Measurements from ENCODE around the gene RPL22.

RPL22 gene

GRCh38 chr1:6168947-6169586 lies 30.3 kb downstream of the RPL22 start:
- TF ChIP-seq, protein P1, sequence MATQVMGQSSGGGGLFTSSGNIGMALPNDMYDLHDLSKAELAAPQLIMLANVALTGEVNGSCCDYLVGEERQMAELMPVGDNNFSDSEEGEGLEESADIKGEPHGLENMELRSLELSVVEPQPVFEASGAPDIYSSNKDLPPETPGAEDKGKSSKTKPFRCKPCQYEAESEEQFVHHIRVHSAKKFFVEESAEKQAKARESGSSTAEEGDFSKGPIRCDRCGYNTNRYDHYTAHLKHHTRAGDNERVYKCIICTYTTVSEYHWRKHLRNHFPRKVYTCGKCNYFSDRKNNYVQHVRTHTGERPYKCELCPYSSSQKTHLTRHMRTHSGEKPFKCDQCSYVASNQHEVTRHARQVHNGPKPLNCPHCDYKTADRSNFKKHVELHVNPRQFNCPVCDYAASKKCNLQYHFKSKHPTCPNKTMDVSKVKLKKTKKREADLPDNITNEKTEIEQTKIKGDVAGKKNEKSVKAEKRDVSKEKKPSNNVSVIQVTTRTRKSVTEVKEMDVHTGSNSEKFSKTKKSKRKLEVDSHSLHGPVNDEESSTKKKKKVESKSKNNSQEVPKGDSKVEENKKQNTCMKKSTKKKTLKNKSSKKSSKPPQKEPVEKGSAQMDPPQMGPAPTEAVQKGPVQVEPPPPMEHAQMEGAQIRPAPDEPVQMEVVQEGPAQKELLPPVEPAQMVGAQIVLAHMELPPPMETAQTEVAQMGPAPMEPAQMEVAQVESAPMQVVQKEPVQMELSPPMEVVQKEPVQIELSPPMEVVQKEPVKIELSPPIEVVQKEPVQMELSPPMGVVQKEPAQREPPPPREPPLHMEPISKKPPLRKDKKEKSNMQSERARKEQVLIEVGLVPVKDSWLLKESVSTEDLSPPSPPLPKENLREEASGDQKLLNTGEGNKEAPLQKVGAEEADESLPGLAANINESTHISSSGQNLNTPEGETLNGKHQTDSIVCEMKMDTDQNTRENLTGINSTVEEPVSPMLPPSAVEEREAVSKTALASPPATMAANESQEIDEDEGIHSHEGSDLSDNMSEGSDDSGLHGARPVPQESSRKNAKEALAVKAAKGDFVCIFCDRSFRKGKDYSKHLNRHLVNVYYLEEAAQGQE (IDR thresholded peaks at IDR 0.05; ENCODE audit: insufficient read depth in 1 of 2, low read depth in 2 of 2, low read length in 2 of 2), result no peak
- TF ChIP-seq POLR2AphosphoS5 (IDR thresholded peaks at IDR 0.05; ENCODE audit: low read depth, low read length) (no peak), FOXP2 (optimal IDR thresholded peaks at IDR 0.05; ENCODE audit: borderline replicate concordance, extremely low read depth, extremely low read length, insufficient read depth) (no peak), SIN3A (IDR thresholded peaks at IDR 0.05; ENCODE audit: borderline replicate concordance, insufficient read depth, low read length) (no peak), TAF1 (IDR thresholded peaks at IDR 0.05; ENCODE audit: borderline replicate concordance, insufficient read depth, low read length) (no peak)

GRCh38 chr1:6167391-6168303 lies 31.7 kb downstream of the RPL22 start:
- TF ChIP-seq FOXP2 (optimal IDR thresholded peaks at IDR 0.05; ENCODE audit: borderline replicate concordance, extremely low read depth, extremely low read length, insufficient read depth), result no peak
- TF ChIP-seq TAF1 (IDR thresholded peaks at IDR 0.05; ENCODE audit: borderline replicate concordance, insufficient read depth, low read length), result no peak
- TF ChIP-seq SIN3A (IDR thresholded peaks at IDR 0.05; ENCODE audit: borderline replicate concordance, insufficient read depth, low read length), result no peak
- TF ChIP-seq POLR2AphosphoS5 (IDR thresholded peaks at IDR 0.05; ENCODE audit: low read depth, low read length), result no peak

GRCh38 chr1:6166655-6167390 lies 32.6 kb downstream of the RPL22 start:
- no peak for TF ChIP-seq TAF1 (IDR thresholded peaks at IDR 0.05; ENCODE audit: borderline replicate concordance, insufficient read depth, low read length)
- no peak for TF ChIP-seq POLR2AphosphoS5 (IDR thresholded peaks at IDR 0.05; ENCODE audit: low read depth, low read length)
- no peak for TF ChIP-seq FOXP2 (optimal IDR thresholded peaks at IDR 0.05; ENCODE audit: borderline replicate concordance, extremely low read depth, extremely low read length, insufficient read depth)
- TF ChIP-seq, protein P1 (IDR thresholded peaks at IDR 0.05; ENCODE audit: insufficient read depth in 1 of 2, low read depth in 2 of 2, low read length in 2 of 2), result no peak
- TF ChIP-seq SIN3A (IDR thresholded peaks at IDR 0.05; ENCODE audit: borderline replicate concordance, insufficient read depth, low read length), result no peak

DNA sequence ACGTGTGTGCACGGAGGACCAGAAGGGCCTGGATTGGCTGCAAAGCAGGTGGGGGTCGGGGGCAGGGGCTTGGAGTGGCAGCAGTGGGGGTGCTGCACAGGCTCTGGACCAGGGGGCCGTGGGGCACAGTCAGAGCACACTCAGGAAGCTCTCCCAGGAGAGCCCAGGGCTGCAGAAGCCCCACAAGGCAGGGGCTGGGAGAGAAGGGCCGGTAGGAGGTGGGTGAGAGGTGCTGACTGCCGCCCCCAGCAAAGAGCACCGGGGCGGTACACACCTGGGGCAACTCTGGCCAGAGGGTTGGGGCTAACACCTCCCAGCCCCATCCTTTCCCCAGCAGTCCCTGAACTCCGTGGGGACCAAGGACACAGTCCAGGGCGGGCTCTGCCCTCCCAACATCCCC lies 33.2 kb downstream of the RPL22 start:
- TF ChIP-seq, protein P1 (IDR thresholded peaks at IDR 0.05; ENCODE audit: insufficient read depth in 1 of 2, low read depth in 2 of 2, low read length in 2 of 2), result no peak
- TF ChIP-seq SIN3A (IDR thresholded peaks at IDR 0.05; ENCODE audit: borderline replicate concordance, insufficient read depth, low read length) (no peak), POLR2AphosphoS5 (IDR thresholded peaks at IDR 0.05; ENCODE audit: low read depth, low read length) (no peak), TAF1 (IDR thresholded peaks at IDR 0.05; ENCODE audit: borderline replicate concordance, insufficient read depth, low read length) (no peak), FOXP2 (optimal IDR thresholded peaks at IDR 0.05; ENCODE audit: borderline replicate concordance, extremely low read depth, extremely low read length, insufficient read depth) (no peak)

DNA sequence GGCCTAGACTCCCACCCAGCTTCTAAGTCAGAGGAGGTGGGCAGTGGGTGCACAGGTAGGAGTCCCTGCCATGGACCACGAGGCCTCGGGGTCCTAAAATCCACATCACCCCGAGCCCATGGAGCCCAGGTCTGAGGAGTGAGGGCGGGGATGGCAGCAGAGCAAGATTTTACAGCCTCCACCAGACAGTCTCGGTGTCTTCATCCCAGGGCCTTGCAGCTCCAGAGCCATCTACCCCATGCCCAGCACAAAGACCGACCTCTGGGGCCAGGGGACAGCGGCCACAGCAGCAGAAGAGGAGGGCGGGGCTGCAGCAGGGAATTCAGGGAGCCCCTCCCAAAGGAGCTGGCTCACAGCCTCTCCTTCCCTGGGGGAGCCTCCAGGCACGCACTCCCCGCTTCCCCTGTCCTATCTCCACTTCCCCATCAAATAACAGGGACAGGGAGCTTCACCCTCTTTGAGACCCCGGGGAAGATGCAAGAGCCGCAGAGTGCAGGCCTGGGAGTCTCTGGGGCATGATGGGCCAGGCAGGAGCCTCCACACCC lies 33.9 kb downstream of the RPL22 start:
- TF ChIP-seq, protein P1 (IDR thresholded peaks at IDR 0.05; ENCODE audit: insufficient read depth in 1 of 2, low read depth in 2 of 2, low read length in 2 of 2), result no peak
- TF ChIP-seq TAF1 (IDR thresholded peaks at IDR 0.05; ENCODE audit: borderline replicate concordance, insufficient read depth, low read length) (no peak), POLR2AphosphoS5 (IDR thresholded peaks at IDR 0.05; ENCODE audit: low read depth, low read length) (no peak), FOXP2 (optimal IDR thresholded peaks at IDR 0.05; ENCODE audit: borderline replicate concordance, extremely low read depth, extremely low read length, insufficient read depth) (no peak), SIN3A (IDR thresholded peaks at IDR 0.05; ENCODE audit: borderline replicate concordance, insufficient read depth, low read length) (no peak)

Data from PFSK-1 (cell line).